Activated CD4-positive, alpha-beta memory T cell treated with anti-CD3 and anti-CD28 coated beads, Interleukin-2, amount 10 ng/mL, durations not matched to agents 7 days and 5 days (primary cell): Measurements from ENCODE around the gene AP3S1. TPM values are rescaled to one million over a fixed set of nuclear protein-coding genes. Genes with fewer than 3 reads are reported as not detected.

Experiments
- CTCF ChIA-PET: fragments of 350-600 bp; sonication (Branson Sonifier 250); formaldehyde crosslinking; loops from one replicate; lab custom pipeline; 2021; ENCODE audit warnings: antibody characterized with exemption, inconsistent platforms; lab: Charles Lee
- POLR2A ChIA-PET: fragments of 350-600 bp; sonication (Branson Sonifier 250); formaldehyde crosslinking; loops from one replicate; lab custom pipeline; 2021; ENCODE audit warnings: antibody characterized with exemption; lab: Charles Lee
- DNase-seq: peaks from one replicate; pipeline ENCODE4 v3.0.0-alpha.2; 2020
- H3K27ac Mint-ChIP-seq: one replicate; pipeline ENCODE4 v1.8.0; 2021; ENCODE audit warnings: mild to moderate bottlenecking, mixed read lengths
- H3K27me3 Mint-ChIP-seq: one replicate; pipeline ENCODE4 v1.8.0; 2021; ENCODE audit warnings: mixed read lengths
- H3K36me3 Mint-ChIP-seq: one replicate; pipeline ENCODE4 v1.8.0; 2021; ENCODE audit warnings: low read depth, mixed read lengths
- H3K4me1 Mint-ChIP-seq: one replicate; pipeline ENCODE4 v1.8.0; 2021; ENCODE audit warnings: mixed read lengths
- H3K4me3 Mint-ChIP-seq: one replicate; pipeline ENCODE4 v1.8.0; 2021; ENCODE audit warnings: mild to moderate bottlenecking, mixed read lengths
- H3K9me3 Mint-ChIP-seq: one replicate; pipeline ENCODE4 v1.8.0; 2021; ENCODE audit warnings: mixed read lengths
- total RNA-seq, 2 experiments: library from RNA; stranded (reverse); gene quantifications; one replicate each; pipeline ENCODE4 v1.2.3, GENCODE V29; 2021

The AP3S1 gene
- total RNA-seq, 2 experiments from 2014 or later, result 73.5 to 87.0 TPM

DNA sequence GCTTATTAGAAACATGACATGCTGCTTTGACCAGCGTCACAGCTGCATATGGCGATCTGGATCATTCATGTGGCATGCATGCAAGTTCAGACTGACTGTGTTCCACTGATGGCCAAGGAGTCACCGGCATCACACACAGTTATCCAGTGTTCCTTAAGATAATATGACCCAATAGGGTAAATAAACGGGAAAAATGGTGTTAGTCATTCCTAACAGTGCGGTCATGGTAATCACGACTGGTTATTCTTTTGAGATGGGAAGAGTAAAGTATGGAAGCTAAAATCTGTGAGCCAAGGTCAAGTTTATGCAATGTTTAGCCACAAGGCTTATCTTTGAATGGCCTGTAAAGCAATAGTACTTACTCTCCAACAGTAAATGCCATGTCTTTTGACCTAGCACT, 91.3 kb downstream of the AP3S1 start:
- H3K27ac Mint-ChIP-seq, result no peak overlapping the region
- no peaks in the 10 kb centered on the region for H3K36me3 Mint-ChIP-seq
- no peaks in the 10 kb centered on the region for H3K9me3 Mint-ChIP-seq
- ChIA-PET CTCF (no interaction called here), POLR2A (no interaction called here)
- no peaks in the 10 kb centered on the region for H3K4me1 Mint-ChIP-seq
- peaks cover 3% of the 10 kb centered on the region for H3K27me3 Mint-ChIP-seq
- no peak for DNase-seq
- no peak overlapping the region for H3K4me3 Mint-ChIP-seq

- DNase-seq, result no peak
- no peaks in the 10 kb centered on the region for H3K9me3 Mint-ChIP-seq
- no peak overlapping the region for H3K27ac Mint-ChIP-seq
- H3K27me3 Mint-ChIP-seq, result peaks cover 3% of the 10 kb centered on the region
- H3K4me1 Mint-ChIP-seq, result no peaks in the 10 kb centered on the region
- H3K36me3 Mint-ChIP-seq, result no peaks in the 10 kb centered on the region
- no peak overlapping the region for H3K4me3 Mint-ChIP-seq
- POLR2A ChIA-PET, result no interaction called here
- CTCF ChIA-PET, result interaction anchor here (0.6 kb wide), 1 partner anchor 89 kb away, joined by 4 read pairs; no protein-coding TSS in a partner anchor
Observed at GRCh38 chr5:115934388-115934974, 92.7 kb downstream of the AP3S1 start.

DNA sequence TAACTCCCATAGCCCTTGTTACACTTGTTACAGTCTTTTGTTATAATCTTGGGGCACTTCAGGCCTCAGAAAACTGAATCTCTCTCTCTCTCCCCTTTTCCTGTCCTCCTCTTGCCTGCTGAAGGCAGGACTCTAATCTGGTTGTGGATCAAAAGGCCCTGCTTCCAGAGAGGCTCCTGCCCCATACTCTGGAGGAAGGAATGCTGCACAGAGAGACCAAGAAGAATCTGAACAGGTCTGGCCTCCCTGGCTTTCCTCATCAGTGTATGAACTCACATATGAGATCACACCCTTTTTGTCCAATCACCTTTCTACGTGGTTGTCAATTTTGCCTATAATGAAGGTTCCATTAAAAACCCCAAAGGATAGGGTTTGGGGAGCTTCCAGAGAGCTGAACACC, 94.3 kb downstream of the AP3S1 start:
- POLR2A ChIA-PET, result no interaction called here
- peaks cover 3% of the 10 kb centered on the region for H3K27me3 Mint-ChIP-seq
- CTCF ChIA-PET, result no interaction called here
- no peak for DNase-seq
- H3K36me3 Mint-ChIP-seq, result no peaks in the 10 kb centered on the region
- H3K4me1 Mint-ChIP-seq, result no peaks in the 10 kb centered on the region
- H3K27ac Mint-ChIP-seq, result no peak overlapping the region
- H3K4me3 Mint-ChIP-seq, result no peak overlapping the region
- no peaks in the 10 kb centered on the region for H3K9me3 Mint-ChIP-seq

DNA sequence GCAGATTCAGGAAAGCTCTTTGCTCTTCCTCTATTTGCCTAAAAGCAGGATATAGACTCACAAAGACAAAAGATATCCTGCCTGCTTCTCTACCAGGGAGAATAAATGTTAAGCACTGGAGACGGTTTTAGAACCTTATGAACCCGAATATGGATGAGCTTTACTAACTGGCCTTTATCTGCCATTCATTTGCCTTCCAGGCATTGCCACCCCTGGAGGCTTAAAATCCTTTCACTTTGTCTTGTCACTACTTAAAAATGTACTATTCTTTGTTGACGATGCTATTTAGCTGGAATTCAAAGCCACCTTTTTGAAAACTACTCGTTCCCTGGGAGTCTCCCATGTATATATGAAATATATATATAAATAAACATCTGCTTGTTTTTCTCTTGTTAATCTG, 97.3 kb downstream of the AP3S1 start:
- H3K9me3 Mint-ChIP-seq, result no peaks in the 10 kb centered on the region
- H3K4me3 Mint-ChIP-seq, result no peak overlapping the region
- POLR2A ChIA-PET, result no interaction called here
- CTCF ChIA-PET, result no interaction called here
- no peaks in the 10 kb centered on the region for H3K36me3 Mint-ChIP-seq
- H3K27me3 Mint-ChIP-seq, result peaks cover 3% of the 10 kb centered on the region
- no peak overlapping the region for H3K27ac Mint-ChIP-seq
- no peak for DNase-seq
- no peaks in the 10 kb centered on the region for H3K4me1 Mint-ChIP-seq

DNA sequence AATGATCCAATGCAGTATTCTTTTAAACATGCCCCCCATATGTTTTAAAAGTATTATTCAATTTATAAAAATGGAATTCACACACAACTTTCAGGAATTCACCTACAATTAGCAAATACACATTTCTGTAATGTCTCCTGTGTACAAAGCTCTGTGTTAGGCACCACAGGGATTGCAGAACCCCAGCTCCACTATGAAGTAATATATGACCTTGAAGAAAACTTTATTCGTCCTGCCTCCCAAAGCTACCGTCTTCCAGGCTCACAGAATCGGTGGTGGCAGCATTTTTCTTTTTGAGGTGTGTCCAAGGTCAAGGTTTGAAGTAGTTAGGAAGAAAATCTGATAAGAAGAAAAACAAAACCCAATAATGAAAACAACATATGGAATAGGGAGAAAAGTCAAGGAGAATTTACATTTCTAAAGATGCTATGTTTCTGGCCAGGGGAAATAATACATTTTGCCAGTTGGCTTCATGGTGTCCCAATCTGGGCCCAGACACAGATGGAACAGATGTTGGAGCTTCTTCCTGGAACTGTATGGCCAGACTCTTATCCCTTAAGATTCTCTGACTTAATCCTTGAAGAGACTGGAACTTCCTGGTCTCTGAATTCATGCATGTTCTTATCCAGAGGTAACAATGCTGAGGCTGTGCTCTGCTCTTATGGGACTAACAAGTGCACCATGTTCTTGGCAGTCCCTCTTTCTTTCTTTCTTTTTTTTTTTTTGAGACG, 98.5 kb downstream of the AP3S1 start:
- ChIA-PET CTCF (interaction anchor here (0.5 kb wide), 1 partner anchor 19 kb away, joined by 4 read pairs; no protein-coding TSS in a partner anchor), POLR2A (no interaction called here)
- H3K27me3 Mint-ChIP-seq, result peaks cover 3% of the 10 kb centered on the region
- no peak overlapping the region for H3K4me3 Mint-ChIP-seq
- H3K4me1 Mint-ChIP-seq, result no peaks in the 10 kb centered on the region
- no peak overlapping the region for H3K27ac Mint-ChIP-seq
- DNase-seq, result no peak
- H3K36me3 Mint-ChIP-seq, result no peaks in the 10 kb centered on the region
- H3K9me3 Mint-ChIP-seq, result no peaks in the 10 kb centered on the region

GRCh38 chr5:115941051-115941675, 99.4 kb downstream of the AP3S1 start:
- H3K4me1 Mint-ChIP-seq, result no peaks in the 10 kb centered on the region

DNA sequence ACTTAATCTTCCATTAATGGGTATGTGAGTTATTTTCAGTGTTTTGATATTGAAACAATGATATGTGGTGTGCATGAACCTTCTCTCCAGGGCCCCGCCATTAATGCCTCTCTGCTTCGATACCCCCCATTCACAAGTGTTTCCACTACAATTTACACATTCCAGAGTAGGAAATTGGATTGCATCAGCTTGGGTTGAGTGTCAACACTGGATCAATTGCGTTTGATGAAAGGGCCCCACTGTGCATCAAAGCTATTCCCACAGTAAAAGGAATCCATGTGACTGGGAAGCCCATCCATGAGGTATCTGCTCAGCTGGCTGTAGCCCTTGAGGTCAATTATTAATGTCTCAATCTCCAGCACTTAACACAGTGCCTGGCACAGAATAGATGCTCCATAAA, 102.8 kb downstream of the AP3S1 start:
- Mint-ChIP-seq H3K27ac (no peak overlapping the region), H3K4me3 (no peak overlapping the region), H3K36me3 (no peaks in the 10 kb centered on the region), H3K27me3 (no peaks in the 10 kb centered on the region), H3K9me3 (no peaks in the 10 kb centered on the region), H3K4me1 (no peaks in the 10 kb centered on the region)
- POLR2A ChIA-PET, result no interaction called here
- CTCF ChIA-PET, result no interaction called here
- no peak for DNase-seq

More at GRCh38 chr5:115941051-115941675, 99.4 kb downstream of the AP3S1 start:
- Mint-ChIP-seq H3K4me3 (no peak overlapping the region), H3K27me3 (peaks cover 3% of the 10 kb centered on the region), H3K27ac (no peak overlapping the region), H3K9me3 (no peaks in the 10 kb centered on the region), H3K36me3 (no peaks in the 10 kb centered on the region)
- ChIA-PET CTCF (no interaction called here), POLR2A (no interaction called here)
- no peak for DNase-seq

GRCh38 chr5:115946655-115947054, 104.9 kb downstream of the AP3S1 start:
- H3K27ac Mint-ChIP-seq, result no peak overlapping the region
- no peaks in the 10 kb centered on the region for H3K4me1 Mint-ChIP-seq
- no peaks in the 10 kb centered on the region for H3K36me3 Mint-ChIP-seq
- peaks cover 2% of the 10 kb centered on the region for H3K27me3 Mint-ChIP-seq
- H3K4me3 Mint-ChIP-seq, result no peak overlapping the region
- ChIA-PET POLR2A (no interaction called here), CTCF (no interaction called here)
- no peaks in the 10 kb centered on the region for H3K9me3 Mint-ChIP-seq
- DNase-seq, result no peak

DNA sequence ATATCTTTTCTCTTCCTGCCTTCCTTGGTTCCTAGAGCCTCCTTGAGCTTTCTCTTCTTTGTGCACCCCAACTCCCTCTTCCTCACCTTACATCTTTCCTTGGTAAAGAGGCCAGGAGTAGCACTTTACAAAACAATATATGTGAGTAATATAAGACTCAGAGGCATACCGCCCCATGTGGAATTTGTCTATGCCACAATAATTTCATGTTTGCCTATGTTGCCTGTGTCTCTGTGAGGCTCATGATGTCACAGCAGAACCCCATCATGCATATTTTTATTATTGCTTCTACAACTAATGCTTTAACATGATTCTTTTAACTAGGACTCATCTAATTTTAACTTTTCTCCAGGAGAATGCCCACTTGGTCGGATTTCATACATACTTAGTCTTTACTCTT, 105.5 kb downstream of the AP3S1 start:
- Mint-ChIP-seq H3K36me3 (no peaks in the 10 kb centered on the region), H3K27me3 (peaks cover 2% of the 10 kb centered on the region), H3K9me3 (no peaks in the 10 kb centered on the region), H3K4me1 (no peaks in the 10 kb centered on the region), H3K4me3 (no peak overlapping the region), H3K27ac (no peak overlapping the region)
- no peak for DNase-seq
- ChIA-PET POLR2A (no interaction called here), CTCF (no interaction called here)

DNA sequence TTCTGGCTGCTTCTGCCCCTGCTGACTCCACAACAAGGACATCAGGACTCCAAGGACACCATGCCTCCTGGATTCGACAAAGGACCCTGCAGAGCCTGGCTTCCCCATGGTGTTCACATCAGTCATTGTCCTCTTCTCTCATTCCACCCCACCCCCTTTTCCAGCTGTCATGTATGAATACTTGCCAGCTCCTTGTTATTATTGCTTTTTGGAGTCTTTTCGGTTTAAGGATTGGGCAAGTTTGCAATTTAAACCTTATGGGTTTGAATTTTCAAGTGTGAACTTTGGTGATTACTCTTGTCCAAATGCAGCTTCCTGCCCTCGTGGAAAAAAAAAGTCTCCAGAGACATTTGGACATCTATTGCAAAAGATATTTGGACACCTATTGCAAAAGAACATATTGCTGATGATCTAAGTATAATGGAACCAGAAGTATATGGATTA, 106.4 kb downstream of the AP3S1 start:
- Mint-ChIP-seq H3K4me1 (no peaks in the 10 kb centered on the region), H3K9me3 (no peaks in the 10 kb centered on the region), H3K27ac (no peak overlapping the region), H3K36me3 (no peaks in the 10 kb centered on the region), H3K27me3 (peaks cover 5% of the 10 kb centered on the region), H3K4me3 (no peak overlapping the region)
- ChIA-PET CTCF (no interaction called here), POLR2A (no interaction called here)
- DNase-seq, result no peak

GRCh38 chr5:115949096-115949495, 107.4 kb downstream of the AP3S1 start:
- CTCF ChIA-PET, result no interaction called here
- H3K27me3 Mint-ChIP-seq, result peaks cover 5% of the 10 kb centered on the region
- H3K36me3 Mint-ChIP-seq, result no peaks in the 10 kb centered on the region
- H3K9me3 Mint-ChIP-seq, result no peaks in the 10 kb centered on the region
- no peak overlapping the region for H3K27ac Mint-ChIP-seq
- no peak for DNase-seq
- H3K4me3 Mint-ChIP-seq, result no peak overlapping the region
- H3K4me1 Mint-ChIP-seq, result no peaks in the 10 kb centered on the region
- POLR2A ChIA-PET, result no interaction called here

DNA sequence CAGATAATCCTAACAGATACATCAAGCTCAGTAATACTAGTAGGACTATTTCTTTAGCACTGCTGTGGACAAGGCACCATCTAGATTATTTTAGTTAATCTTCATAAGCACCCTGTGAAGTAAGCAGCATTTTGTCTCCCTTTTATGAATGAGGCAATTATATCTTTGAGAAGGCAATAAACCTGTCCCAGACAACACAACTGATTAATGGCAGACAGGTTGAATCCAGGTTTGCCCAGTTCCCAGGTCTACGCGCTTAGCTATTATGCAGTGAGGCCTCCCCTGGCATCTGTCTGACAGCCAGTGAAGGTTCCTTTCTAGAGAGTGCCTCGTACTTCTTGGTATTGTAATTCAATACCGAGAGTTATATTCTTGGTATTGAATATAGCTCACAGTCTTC, 110.9 kb downstream of the AP3S1 start:
- ChIA-PET CTCF (no interaction called here), POLR2A (no interaction called here)
- H3K4me1 Mint-ChIP-seq, result no peaks in the 10 kb centered on the region
- H3K9me3 Mint-ChIP-seq, result no peaks in the 10 kb centered on the region
- H3K36me3 Mint-ChIP-seq, result no peaks in the 10 kb centered on the region
- no peak overlapping the region for H3K4me3 Mint-ChIP-seq
- no peak for DNase-seq
- H3K27ac Mint-ChIP-seq, result no peak overlapping the region
- peaks cover 5% of the 10 kb centered on the region for H3K27me3 Mint-ChIP-seq

- H3K9me3 Mint-ChIP-seq, result no peaks in the 10 kb centered on the region
- CTCF ChIA-PET, result no interaction called here
- no peak overlapping the region for H3K4me3 Mint-ChIP-seq
- peaks cover 12% of the 10 kb centered on the region for H3K27me3 Mint-ChIP-seq
- H3K4me1 Mint-ChIP-seq, result no peaks in the 10 kb centered on the region
- POLR2A ChIA-PET, result no interaction called here
- H3K36me3 Mint-ChIP-seq, result no peaks in the 10 kb centered on the region
- H3K27ac Mint-ChIP-seq, result no peak overlapping the region
- DNase-seq, result no peak
Observed at GRCh38 chr5:115954144-115954543, 112.4 kb downstream of the AP3S1 start.
